ENCODE measurements around the gene TGFBR3. TPM values are rescaled to one million over a fixed set of nuclear protein-coding genes. Genes with fewer than 3 reads are reported as not detected.

The TGFBR3 gene
- polyA plus RNA-seq, 1 donor from 2014 or later: 2.3 TPM

- Mint-ChIP-seq H3K4me3 (no peak overlapping the region), H3K9me3 (no peaks in the 10 kb centered on the region), H3K4me1 (peaks cover 5 to 10% (median 6%) of the 10 kb centered on the region in 3 donors), H3K27me3 (no peaks in the 10 kb centered on the region), H3K36me3 (no peaks in the 10 kb centered on the region), H3K27ac (peak overlapping the region in 1 of 3 donors; percentile 60)
Measured at GRCh38 chr1:91807921-91808620, 77.9 kb downstream of the TGFBR3 start.

- H3K27ac Mint-ChIP-seq: peak overlapping the region in 1 of 3 donors; percentile 5
- no peak overlapping the region for H3K4me3 Mint-ChIP-seq
- H3K9me3 Mint-ChIP-seq: no peaks in the 10 kb centered on the region
- no peaks in the 10 kb centered on the region for H3K36me3 Mint-ChIP-seq
- H3K4me1 Mint-ChIP-seq: peaks cover 5 to 11% (median 8%) of the 10 kb centered on the region in 3 donors
- H3K27me3 Mint-ChIP-seq: no peaks in the 10 kb centered on the region
Measured at GRCh38 chr1:91806769-91807700, 78.9 kb downstream of the TGFBR3 start.

- Mint-ChIP-seq H3K27ac (peak overlapping the region in 1 of 3 donors; percentile 5), H3K4me1 (peaks cover 5 to 11% (median 6%) of the 10 kb centered on the region in 3 donors), H3K36me3 (no peaks in the 10 kb centered on the region), H3K9me3 (no peaks in the 10 kb centered on the region), H3K27me3 (no peaks in the 10 kb centered on the region), H3K4me3 (no peak overlapping the region)
Measured at GRCh38 chr1:91806181-91806768, 79.7 kb downstream of the TGFBR3 start.

GRCh38 chr1:91805311-91805801 lies 80.6 kb downstream of the TGFBR3 start:
- peak overlapping the region in 1 of 4 donors; percentile 29 for H3K4me3 Mint-ChIP-seq
- H3K9me3 Mint-ChIP-seq: no peaks in the 10 kb centered on the region
- peak overlapping the region in 2 of 3 donors; percentile 68 to 88 for H3K27ac Mint-ChIP-seq
- no peaks in the 10 kb centered on the region for H3K36me3 Mint-ChIP-seq
- no peaks in the 10 kb centered on the region for H3K27me3 Mint-ChIP-seq
- peaks cover 5 to 11% (median 6%) of the 10 kb centered on the region in 3 donors for H3K4me1 Mint-ChIP-seq

- peaks cover 5 to 11% (median 6%) of the 10 kb centered on the region in 3 donors for H3K4me1 Mint-ChIP-seq
- peak overlapping the region in 2 of 3 donors; percentile 88 to 92 for H3K27ac Mint-ChIP-seq
- peak overlapping the region in 3 of 4 donors; percentile 6 to 75 (median 47) for H3K4me3 Mint-ChIP-seq
- H3K36me3 Mint-ChIP-seq: no peaks in the 10 kb centered on the region
- no peaks in the 10 kb centered on the region for H3K9me3 Mint-ChIP-seq
- no peaks in the 10 kb centered on the region for H3K27me3 Mint-ChIP-seq
Measured at GRCh38 chr1:91804546-91805023, 81.4 kb downstream of the TGFBR3 start.

- no peaks in the 10 kb centered on the region for H3K27me3 Mint-ChIP-seq
- H3K4me1 Mint-ChIP-seq: peaks cover 5 to 11% (median 6%) of the 10 kb centered on the region in 3 donors
- peak overlapping the region in 2 of 3 donors; percentile 88 to 92 for H3K27ac Mint-ChIP-seq
- H3K9me3 Mint-ChIP-seq: no peaks in the 10 kb centered on the region
- no peaks in the 10 kb centered on the region for H3K36me3 Mint-ChIP-seq
- H3K4me3 Mint-ChIP-seq: peak overlapping the region in 3 of 4 donors; percentile 34 to 75 (median 35)
Measured at GRCh38 chr1:91803847-91804545, 82.0 kb downstream of the TGFBR3 start.

- Mint-ChIP-seq H3K4me3 (no peak overlapping the region), H3K4me1 (peaks cover 5 to 11% (median 6%) of the 10 kb centered on the region in 3 donors), H3K9me3 (no peaks in the 10 kb centered on the region), H3K27ac (peak overlapping the region in 1 of 3 donors; percentile 27), H3K36me3 (no peaks in the 10 kb centered on the region), H3K27me3 (no peaks in the 10 kb centered on the region)
Measured at GRCh38 chr1:91803123-91803522, 82.8 kb downstream of the TGFBR3 start.

- H3K4me1 Mint-ChIP-seq: peaks cover 5 to 11% (median 6%) of the 10 kb centered on the region in 3 donors
- H3K27ac Mint-ChIP-seq: no peak overlapping the region
- H3K9me3 Mint-ChIP-seq: no peaks in the 10 kb centered on the region
- H3K4me3 Mint-ChIP-seq: no peak overlapping the region
- H3K36me3 Mint-ChIP-seq: no peaks in the 10 kb centered on the region
- no peaks in the 10 kb centered on the region for H3K27me3 Mint-ChIP-seq
Measured at GRCh38 chr1:91801496-91802115, 84.3 kb downstream of the TGFBR3 start.

GRCh38 chr1:91799863-91800262 lies 86.1 kb downstream of the TGFBR3 start:
- Mint-ChIP-seq H3K27ac (no peak overlapping the region), H3K4me3 (no peak overlapping the region), H3K9me3 (no peaks in the 10 kb centered on the region), H3K27me3 (no peaks in the 10 kb centered on the region), H3K4me1 (peaks cover 5 to 11% (median 6%) of the 10 kb centered on the region in 3 donors), H3K36me3 (no peaks in the 10 kb centered on the region)

GRCh38 chr1:91799159-91799558 lies 86.8 kb downstream of the TGFBR3 start:
- peaks cover 5 to 7% (median 6%) of the 10 kb centered on the region in 3 donors for H3K4me1 Mint-ChIP-seq
- peaks cover 0 to 4% (median 0%) of the 10 kb centered on the region in 3 donors for H3K9me3 Mint-ChIP-seq
- no peak overlapping the region for H3K4me3 Mint-ChIP-seq
- no peaks in the 10 kb centered on the region for H3K27me3 Mint-ChIP-seq
- peaks cover 2% of the 10 kb centered on the region for H3K36me3 Mint-ChIP-seq
- no peak overlapping the region for H3K27ac Mint-ChIP-seq

GRCh38 chr1:91798740-91799139 lies 87.2 kb downstream of the TGFBR3 start:
- no peak overlapping the region for H3K4me3 Mint-ChIP-seq
- H3K27ac Mint-ChIP-seq: no peak overlapping the region
- H3K9me3 Mint-ChIP-seq: peaks cover 0 to 4% (median 0%) of the 10 kb centered on the region in 3 donors
- H3K4me1 Mint-ChIP-seq: peaks cover 3 to 4% (median 4%) of the 10 kb centered on the region in 3 donors
- no peaks in the 10 kb centered on the region for H3K27me3 Mint-ChIP-seq
- peaks cover 2% of the 10 kb centered on the region for H3K36me3 Mint-ChIP-seq

GRCh38 chr1:91798241-91798648 lies 87.7 kb downstream of the TGFBR3 start:
- H3K27me3 Mint-ChIP-seq: no peaks in the 10 kb centered on the region
- H3K36me3 Mint-ChIP-seq: peaks cover 2% of the 10 kb centered on the region
- H3K4me3 Mint-ChIP-seq: no peak overlapping the region
- peaks cover 0 to 4% (median 0%) of the 10 kb centered on the region in 3 donors for H3K9me3 Mint-ChIP-seq
- H3K27ac Mint-ChIP-seq: no peak overlapping the region
- H3K4me1 Mint-ChIP-seq: peaks cover 0 to 2% (median 1%) of the 10 kb centered on the region in 3 donors

GRCh38 chr1:91797164-91797563 lies 88.8 kb downstream of the TGFBR3 start:
- no peak overlapping the region for H3K27ac Mint-ChIP-seq
- H3K9me3 Mint-ChIP-seq: peaks cover 0 to 4% (median 0%) of the 10 kb centered on the region in 3 donors
- no peaks in the 10 kb centered on the region for H3K4me1 Mint-ChIP-seq

GRCh38 chr1:91796390-91796654 lies 89.6 kb downstream of the TGFBR3 start:
- no peak overlapping the region for H3K4me3 Mint-ChIP-seq
- H3K4me1 Mint-ChIP-seq: no peaks in the 10 kb centered on the region
- H3K27ac Mint-ChIP-seq: no peak overlapping the region
- H3K9me3 Mint-ChIP-seq: peaks cover 0 to 4% (median 0%) of the 10 kb centered on the region in 3 donors
- peaks cover 2% of the 10 kb centered on the region for H3K36me3 Mint-ChIP-seq
- H3K27me3 Mint-ChIP-seq: no peaks in the 10 kb centered on the region

More at GRCh38 chr1:91797164-91797563, 88.8 kb downstream of the TGFBR3 start:
- Mint-ChIP-seq H3K4me3 (no peak overlapping the region), H3K27me3 (no peaks in the 10 kb centered on the region), H3K36me3 (peaks cover 2% of the 10 kb centered on the region)
